ENCODE measurements around the gene PCGF1.

DNA sequence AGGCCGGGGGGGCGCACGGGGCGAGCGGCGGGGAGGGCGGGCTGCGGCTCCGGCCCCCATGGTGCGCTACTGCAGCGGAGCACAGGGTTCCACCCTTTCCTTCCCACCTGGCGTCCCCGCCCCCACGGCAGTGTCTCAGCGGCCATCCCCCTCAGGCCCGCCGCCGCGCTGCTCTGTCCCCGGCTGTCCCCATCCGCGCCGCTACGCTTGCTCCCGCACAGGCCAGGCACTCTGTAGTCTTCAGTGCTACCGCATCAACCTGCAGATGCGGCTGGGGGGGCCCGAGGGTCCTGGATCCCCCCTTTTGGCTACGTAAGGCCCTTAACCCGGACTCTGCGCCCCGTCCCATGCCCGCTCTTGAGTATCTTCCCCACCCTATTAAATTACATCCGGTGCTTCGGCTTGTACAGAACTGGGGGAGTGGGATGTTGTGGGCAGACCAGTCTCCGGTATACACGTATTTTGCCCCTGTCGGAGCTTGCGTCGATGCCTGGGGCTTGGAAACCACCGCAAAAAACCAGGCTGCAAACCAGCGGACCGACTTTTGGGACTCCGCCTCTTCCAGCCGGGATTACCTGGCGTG is 49.9 kb downstream of the PCGF1 start:
- TF ChIP-seq, protein P1, sequence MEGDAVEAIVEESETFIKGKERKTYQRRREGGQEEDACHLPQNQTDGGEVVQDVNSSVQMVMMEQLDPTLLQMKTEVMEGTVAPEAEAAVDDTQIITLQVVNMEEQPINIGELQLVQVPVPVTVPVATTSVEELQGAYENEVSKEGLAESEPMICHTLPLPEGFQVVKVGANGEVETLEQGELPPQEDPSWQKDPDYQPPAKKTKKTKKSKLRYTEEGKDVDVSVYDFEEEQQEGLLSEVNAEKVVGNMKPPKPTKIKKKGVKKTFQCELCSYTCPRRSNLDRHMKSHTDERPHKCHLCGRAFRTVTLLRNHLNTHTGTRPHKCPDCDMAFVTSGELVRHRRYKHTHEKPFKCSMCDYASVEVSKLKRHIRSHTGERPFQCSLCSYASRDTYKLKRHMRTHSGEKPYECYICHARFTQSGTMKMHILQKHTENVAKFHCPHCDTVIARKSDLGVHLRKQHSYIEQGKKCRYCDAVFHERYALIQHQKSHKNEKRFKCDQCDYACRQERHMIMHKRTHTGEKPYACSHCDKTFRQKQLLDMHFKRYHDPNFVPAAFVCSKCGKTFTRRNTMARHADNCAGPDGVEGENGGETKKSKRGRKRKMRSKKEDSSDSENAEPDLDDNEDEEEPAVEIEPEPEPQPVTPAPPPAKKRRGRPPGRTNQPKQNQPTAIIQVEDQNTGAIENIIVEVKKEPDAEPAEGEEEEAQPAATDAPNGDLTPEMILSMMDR (conservative IDR thresholded peaks at IDR 0.05; ENCODE audit: low read length): no peak
- TF ChIP-seq EZH2phosphoT487 (IDR thresholded peaks at IDR 0.05; ENCODE audit: borderline replicate concordance, low read depth, low read length): no peak
